ENCODE measurements around the gene GGCX. TPM values are rescaled to one million over a fixed set of nuclear protein-coding genes. Genes with fewer than 3 reads are reported as not detected.

The GGCX gene
- total and polyA plus RNA-seq, 2 of the 13 experiments (the other 11 are each of a cell fraction or from before 2014, with no cell fraction given): 72.5 to 103 TPM

DNA sequence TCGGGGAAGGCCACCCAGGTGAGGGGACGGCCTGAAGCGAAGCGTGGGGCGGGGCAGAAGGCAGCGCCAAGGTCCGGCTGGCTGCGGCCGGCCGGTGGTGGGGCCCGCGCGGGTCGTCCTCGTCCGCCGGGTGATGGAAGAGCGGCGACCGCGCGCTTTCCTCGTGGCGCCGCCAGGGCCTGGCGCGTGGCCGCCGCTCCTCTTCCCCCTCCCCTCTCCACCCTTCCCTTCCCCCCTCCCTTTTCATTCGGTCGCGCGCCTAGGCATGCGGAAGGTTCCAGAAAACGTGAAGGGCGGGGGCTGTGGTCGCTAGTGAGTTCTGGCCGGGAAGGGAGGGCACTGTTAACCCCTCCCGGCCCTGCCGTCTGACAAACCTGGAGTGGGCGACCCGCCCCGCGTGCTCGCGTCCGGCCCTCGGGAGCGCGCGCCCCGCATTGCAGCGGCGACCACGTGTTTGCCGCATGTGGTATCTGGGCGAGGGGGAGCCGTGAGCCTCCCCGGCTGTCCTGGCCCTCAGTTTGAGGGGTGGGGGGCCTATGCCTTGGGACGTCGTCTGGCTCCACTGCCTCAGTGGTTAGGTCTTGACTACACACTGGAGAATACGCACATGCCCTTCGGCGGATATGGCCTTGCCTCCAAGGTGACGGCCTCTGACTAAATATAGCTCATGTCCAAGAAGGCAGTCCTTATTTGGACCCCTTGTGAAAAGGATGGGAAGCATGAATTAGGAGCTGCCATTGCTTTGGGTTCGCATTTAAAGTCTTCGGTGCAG lies 21.7 kb downstream of the GGCX start:
- H3K27ac ChIP-seq (ENCODE audit: extremely low read length, insufficient read depth, low read length): peak overlapping the region; percentile 99
- in situ Hi-C loops (cut with HindIII; ENCODE audit: extremely low pct_ligation_motif_present, low pct_unique_long_range_greater_than_20kb) (no loop called here), intact Hi-C loops (cut with micrococcal nuclease; ENCODE audit: unreplicated experiment) (loop anchor here (1.0 to 5.0 kb wide), 2 partner anchors 37 to 68 kb away; no protein-coding TSS in a partner anchor)
- peak overlapping the region; percentile 99 for H3K9ac ChIP-seq (ENCODE audit: insufficient read depth, low read depth, low read length)
- peaks cover 44% of the 10 kb centered on the region for H3K4me1 ChIP-seq (ENCODE audit: insufficient read depth, low read length)
- peaks cover 38% of the 10 kb centered on the region for H4K20me1 ChIP-seq (ENCODE audit: insufficient read depth, low read length)
- peak; percentile 36 for ATAC-seq
- peaks cover 13 to 43% of the 10 kb centered on the region in 2 experiments; a peak in 4 of 5 replicates for H3K36me3 ChIP-seq (replicated peaks in 1 of 2; ENCODE audit: control insufficient read depth in 1 of 2, insufficient read depth in 2 of 2, low read length in 2 of 2)
- no peaks in the 10 kb centered on the region; a peak in 1 of 5 replicates for H3K27me3 ChIP-seq (ENCODE audit: control insufficient read depth in 1 of 2, insufficient read depth in 2 of 2, low read length in 2 of 2)
- no peak for FAIRE-seq
- H3K9me3 ChIP-seq (ENCODE audit: low read length): no peaks in the 10 kb centered on the region
- H3K4me2 ChIP-seq (ENCODE audit: low read depth, low read length): peak overlapping the region; percentile 91
- BruUV-seq (replicated peaks): no TSS peak
- H3K79me2 ChIP-seq (ENCODE audit: insufficient read depth, low read length): peaks cover 53% of the 10 kb centered on the region
- ChIA-PET CTCF (ENCODE audit: low intra/inter-chr PET ratio, low total read pairs) (interaction anchor here (1.1 to 3.0 kb wide), 2 partner anchors 13 to 119 kb away, joined by 5 to 25 read pairs; no protein-coding TSS in a partner anchor), POLR2A (interaction anchor here (0.8 to 11.7 kb wide), 59 partner anchors 8 to 231 kb away, joined by 3 to 445 read pairs (median 9); partner anchors contain the start of genes C2orf68, ELMOD3, GGCX and RETSAT)
- peak; percentile 59 for DNase-seq (ENCODE audit: low spot score)
- peak overlapping the region; percentile 81 to 96 (median 95) for H3K4me3 ChIP-seq (replicated peaks in 1 of 3; ENCODE audit: insufficient read depth in 1 of 3, low read depth in 2 of 3, low read length in 3 of 3)
- H2AFZ ChIP-seq (ENCODE audit: low read length): no peak overlapping the region
- under 1% methylated on average over 34 of the region's 67 CpGs for WGBS (ENCODE audit: low lambda C conversion rate)
- 0 out of 2 replicates have a peak, but pooled peaks have one; percentile 46 for TF ChIP-seq MLLT10 (CRISPR knock-in tag; IDR thresholded peaks at IDR 0.05)
- no peak for TF ChIP-seq ARID2 (CRISPR knock-in tag; IDR thresholded peaks at IDR 0.05; ENCODE audit: borderline replicate concordance)
- TF ChIP-seq FOXK2 (IDR thresholded peaks at IDR 0.05): no peak
- TF ChIP-seq RAD51 (IDR thresholded peaks at IDR 0.05; ENCODE audit: borderline replicate concordance): no peak
- TF ChIP-seq, protein P1, sequence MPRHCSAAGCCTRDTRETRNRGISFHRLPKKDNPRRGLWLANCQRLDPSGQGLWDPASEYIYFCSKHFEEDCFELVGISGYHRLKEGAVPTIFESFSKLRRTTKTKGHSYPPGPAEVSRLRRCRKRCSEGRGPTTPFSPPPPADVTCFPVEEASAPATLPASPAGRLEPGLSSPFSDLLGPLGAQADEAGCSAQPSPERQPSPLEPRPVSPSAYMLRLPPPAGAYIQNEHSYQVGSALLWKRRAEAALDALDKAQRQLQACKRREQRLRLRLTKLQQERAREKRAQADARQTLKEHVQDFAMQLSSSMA (CRISPR knock-in tag; IDR thresholded peaks at IDR 0.05): no peak
- TF ChIP-seq JUND (CRISPR knock-in tag; IDR thresholded peaks at IDR 0.05): no peak
- no peak for TF ChIP-seq ZFP1 (CRISPR knock-in tag; IDR thresholded peaks at IDR 0.05)
- TF ChIP-seq ZNF30 (CRISPR knock-in tag; IDR thresholded peaks at IDR 0.05): 0 out of 2 replicates have a peak, but pooled peaks have one; percentile 21
- TF ChIP-seq ZNF160 (CRISPR knock-in tag; IDR thresholded peaks at IDR 0.05): peak; percentile 85; the same call in 1 of the 2 replicates
- peak; percentile 67 for TF ChIP-seq PRDM10 (CRISPR knock-in tag; IDR thresholded peaks at IDR 0.05; ENCODE audit: low read depth)
- no peak for TF ChIP-seq MBNL3 (CRISPR knock-in tag; conservative IDR thresholded peaks at IDR 0.05)
- no peak for TF ChIP-seq ATAD3A (CRISPR knock-in tag; IDR thresholded peaks at IDR 0.05)
- TF ChIP-seq TSC22D2 (CRISPR knock-in tag; IDR thresholded peaks at IDR 0.05; ENCODE audit: borderline replicate concordance): no peak
- peak; percentile 74; the same call in 1 of the 2 replicates for TF ChIP-seq ZNF512B (CRISPR knock-in tag; IDR thresholded peaks at IDR 0.05; ENCODE audit: borderline replicate concordance)
- TF ChIP-seq HNF4A (CRISPR knock-in tag; IDR thresholded peaks at IDR 0.05): no peak; the same call in 1 of the 2 replicates
- TF ChIP-seq ZNF431 (CRISPR knock-in tag; IDR thresholded peaks at IDR 0.05; ENCODE audit: borderline replicate concordance, low read depth): peak; percentile 85
- peak; percentile 36; the same call in 1 of the 2 replicates for TF ChIP-seq ZNF263 (CRISPR knock-in tag; IDR thresholded peaks at IDR 0.05)

Data from HepG2 (cell line).